Adipose tissue (tissue), 3 donors: ENCODE data around the gene ZDHHC17. TPM values are rescaled to one million over a fixed set of nuclear protein-coding genes. Genes with fewer than 3 reads are reported as not detected.
"Not testable (repeated sequence)": the region's sequence is repeated elsewhere in the genome, so short reads cannot be mapped to it uniquely, and the experiment has no call there.

Experiments
- H3K27ac ChIP-seq: one replicate; pipeline ENCODE4 v1.5.1; 2013; ENCODE audit warnings: low read depth, low read length
- WGBS, 3 donors: extraction: QIAGEN DNeasy Blood & Tissue Kit; methylation state at CpG; one replicate each; pipeline ENCODE4 v1.1.7; 2013; 5-methylcytosine and 5-hydroxymethylcytosine counted together
- polyA plus RNA-seq, 3 donors: library from polyadenylated mRNA; stranded (reverse); fragments of 200-250 nt; gene quantifications; one replicate each; pipeline ENCODE4 v1.2.3, GENCODE V29; 2013
- donor health status: healthy with polysubstance abuse.
- donor health status: Bipolar disorder and iron deficiency.
- donor health status: healthy.

ZDHHC17 gene
- polyA plus RNA-seq, 3 donors: 7.3 to 13.4 (median 8.4) TPM

DNA sequence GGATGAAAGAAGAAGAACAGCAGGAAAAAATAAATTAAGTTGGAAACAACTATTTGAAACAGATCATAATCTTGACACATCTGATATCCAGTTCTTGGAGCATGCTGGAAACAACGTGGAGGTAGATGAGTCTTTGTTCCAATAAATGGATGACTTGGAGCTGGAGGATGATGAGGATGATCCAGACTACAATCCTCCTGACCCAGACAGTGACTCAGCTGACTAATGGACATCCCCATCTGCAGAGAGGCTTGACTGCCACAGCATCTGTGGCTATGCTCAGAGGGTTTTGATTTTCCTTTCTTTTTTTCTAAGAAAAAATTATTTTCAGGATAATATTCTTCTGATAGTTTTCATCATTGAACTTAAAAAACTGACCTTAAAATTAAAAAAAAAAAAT lies 6.2 kb upstream of the ZDHHC17 start:
- no peak overlapping the region for H3K27ac ChIP-seq
- 43 to 54% (median 46%) methylated on average over 1 of the region's 1 CpG for WGBS, 3 donors

DNA sequence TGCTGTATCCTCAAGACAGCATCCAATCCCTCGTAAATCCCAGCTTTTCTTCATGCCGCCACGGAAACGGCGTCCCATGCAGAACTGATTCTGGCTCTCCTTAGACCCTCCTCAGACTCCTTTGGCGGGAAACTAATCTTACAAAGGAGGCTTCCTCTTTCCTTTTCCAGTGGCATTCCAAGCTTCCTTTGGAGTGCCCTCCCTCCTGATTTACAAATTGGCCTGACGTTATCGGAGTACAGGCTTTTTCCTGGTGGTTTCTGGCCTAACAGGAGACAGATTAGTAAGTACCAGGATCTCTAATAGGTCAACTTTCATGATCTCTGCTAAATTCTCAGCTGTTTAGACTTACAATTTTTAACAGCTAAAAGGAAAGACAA lies 1.3 kb upstream of the ZDHHC17 start:
- no peak overlapping the region for H3K27ac ChIP-seq
- 42 to 90% (median 54%) methylated on average over 8 of the region's 8 CpGs for WGBS, 3 donors

DNA sequence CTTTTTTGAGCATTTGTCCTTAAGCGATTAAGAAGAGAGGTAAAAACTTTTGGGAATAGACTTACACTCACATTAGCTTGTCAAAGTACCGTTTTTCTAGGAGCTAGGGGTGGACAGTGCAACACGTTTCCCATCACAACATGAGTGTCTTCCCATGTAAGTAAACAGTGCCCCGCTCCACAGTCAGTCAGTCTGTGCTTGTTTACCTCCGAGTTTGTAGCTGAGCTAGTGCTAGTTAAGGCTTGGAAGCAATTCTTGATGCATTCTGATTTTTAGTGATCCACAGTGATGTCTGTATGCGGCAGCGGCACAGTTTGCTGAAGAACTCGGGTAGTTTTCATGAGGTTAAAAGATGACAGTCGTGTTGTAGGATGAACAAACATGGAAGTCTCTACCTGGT lies 941 bp downstream of the ZDHHC17 start:
- WGBS, 3 donors: 3 to 13% (median 12%) methylated on average over 9 of the region's 9 CpGs
- no peak overlapping the region for H3K27ac ChIP-seq

DNA sequence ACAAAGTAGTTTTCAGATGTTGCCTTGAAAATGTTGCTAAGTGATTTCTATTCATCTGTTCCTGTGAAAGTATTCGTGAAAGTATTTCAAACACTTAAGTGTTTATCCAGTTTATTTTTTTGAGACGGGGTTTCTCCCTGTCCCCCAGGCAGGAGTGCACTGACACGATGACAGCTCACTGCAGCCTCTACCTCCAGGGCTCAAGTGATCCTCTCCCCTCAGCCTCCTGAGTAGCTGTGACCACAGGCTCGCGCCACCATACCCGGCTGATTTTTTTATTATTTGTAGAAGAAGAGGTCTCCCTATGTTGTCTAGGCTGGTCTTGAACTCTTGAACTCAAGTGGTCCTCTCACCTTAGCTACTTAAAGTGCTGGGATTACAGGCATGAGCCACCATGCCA lies 1.7 kb downstream of the ZDHHC17 start:
- 68 to 80% (median 75%) methylated on average over 6 of the region's 6 CpGs for WGBS, 3 donors
- H3K27ac ChIP-seq: no peak overlapping the region

DNA sequence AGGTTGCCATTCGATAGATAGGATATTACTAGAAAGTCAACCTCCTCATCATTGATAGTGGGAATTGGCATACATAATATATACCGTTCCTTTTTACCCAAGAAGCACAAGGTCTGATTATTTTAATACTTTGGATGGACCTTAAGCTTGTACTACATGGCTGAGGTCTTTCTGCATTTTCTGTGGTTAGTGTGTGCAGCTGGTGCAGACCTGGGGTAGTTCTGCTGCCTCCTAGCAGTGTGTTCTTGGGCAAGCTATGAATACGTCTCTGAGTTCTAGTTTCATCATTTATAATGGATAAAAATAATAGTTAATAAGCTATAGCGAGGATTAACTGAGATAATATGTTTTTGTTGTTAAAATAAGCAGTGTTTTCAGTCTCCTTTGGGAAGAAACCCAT lies 2.2 kb downstream of the ZDHHC17 start:
- no peak overlapping the region for H3K27ac ChIP-seq
- WGBS, 3 donors: 86 to 91% (median 88%) methylated on average over 4 of the region's 4 CpGs

DNA sequence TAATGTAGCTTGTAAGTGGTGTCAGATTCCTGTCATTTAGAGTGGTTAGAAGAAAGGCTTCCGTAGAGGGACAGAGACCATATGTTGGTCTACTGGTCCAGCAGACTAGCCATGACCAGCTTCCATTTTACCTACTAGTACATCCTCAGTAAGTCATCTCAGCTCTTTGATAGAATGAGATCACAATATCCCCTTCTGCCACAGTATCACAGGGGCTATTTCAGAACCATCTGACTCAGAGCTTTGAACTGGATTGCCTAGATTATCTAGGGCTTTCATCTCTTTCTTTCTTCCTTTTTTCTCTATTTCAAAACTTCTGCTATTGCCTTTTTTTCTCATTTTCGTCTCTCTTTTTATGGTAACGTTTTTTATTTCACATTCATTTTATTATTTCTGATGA lies 4.7 kb downstream of the ZDHHC17 start:
- 61 to 74% (median 67%) methylated on average over 3 of the region's 3 CpGs for WGBS, 3 donors
- H3K27ac ChIP-seq: no peak overlapping the region

DNA sequence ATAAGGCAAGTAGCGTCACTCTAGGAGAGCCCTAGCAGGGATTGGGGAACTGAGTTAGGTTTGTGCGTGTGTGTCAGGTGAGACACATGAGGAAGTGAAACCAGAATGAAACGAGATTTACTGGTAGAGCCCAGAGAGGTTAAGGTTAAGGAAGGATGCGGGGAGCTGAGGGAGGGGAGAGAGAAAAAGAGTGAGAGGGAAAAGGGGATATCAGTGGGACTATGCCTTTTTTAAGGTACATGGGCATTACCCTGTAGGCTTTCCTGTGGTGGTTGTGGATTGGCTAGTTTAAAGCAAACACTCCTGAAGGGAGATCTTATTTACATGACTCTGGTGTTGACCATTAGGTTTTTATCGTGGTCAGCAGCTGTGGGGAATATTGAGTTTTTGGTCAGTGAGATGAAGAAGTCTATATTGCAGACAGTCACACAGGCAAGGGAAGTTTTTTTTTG lies 13.9 kb downstream of the ZDHHC17 start:
- 60 to 70% (median 65%) methylated on average over 5 of the region's 5 CpGs for WGBS, 3 donors
- H3K27ac ChIP-seq: peak overlapping the region; percentile 0

DNA sequence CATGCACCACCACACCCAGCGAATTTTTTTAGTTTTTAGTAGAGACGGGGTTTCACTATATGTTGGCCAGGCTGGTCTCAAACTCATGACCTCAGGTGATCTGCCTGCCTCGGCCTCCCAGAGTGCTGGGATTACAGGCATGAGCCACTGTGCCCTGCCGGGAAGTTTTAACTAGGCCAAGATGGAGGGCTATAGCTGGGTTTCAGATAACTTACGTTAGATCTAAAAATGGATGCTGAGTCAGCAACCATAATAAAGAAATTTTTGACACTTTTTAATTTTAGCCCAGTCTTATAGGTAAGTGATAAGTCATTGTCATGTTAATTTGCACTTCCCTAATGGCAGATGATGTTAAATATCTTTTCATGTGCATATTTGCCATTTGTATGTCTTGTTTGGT lies 14.4 kb downstream of the ZDHHC17 start:
- WGBS, 3 donors: 83 to 98% (median 94%) methylated on average over 5 of the region's 5 CpGs
- H3K27ac ChIP-seq: no peak overlapping the region

DNA sequence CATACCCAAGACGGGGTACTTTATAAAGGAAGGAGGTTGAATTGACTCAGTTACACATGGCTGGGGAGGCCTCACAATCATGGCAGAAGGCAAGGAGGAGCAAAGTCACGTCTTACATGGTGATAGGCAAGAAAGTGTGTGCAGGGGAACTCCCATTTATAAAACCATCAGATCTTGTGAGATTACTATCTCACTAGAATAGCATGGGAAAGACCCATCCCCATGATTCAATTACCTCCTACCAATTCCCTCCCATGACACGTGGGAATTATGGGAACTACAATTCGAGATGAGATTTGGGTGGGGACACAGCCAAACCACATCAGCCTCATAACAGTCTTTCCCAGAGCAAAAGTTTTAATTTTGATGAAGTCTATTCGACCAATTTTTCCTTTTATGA lies 15.4 kb downstream of the ZDHHC17 start:
- 92 to 93% (median 93%) methylated on average over 5 of the region's 5 CpGs for WGBS, 3 donors
- not testable (repeated sequence) for H3K27ac ChIP-seq

DNA sequence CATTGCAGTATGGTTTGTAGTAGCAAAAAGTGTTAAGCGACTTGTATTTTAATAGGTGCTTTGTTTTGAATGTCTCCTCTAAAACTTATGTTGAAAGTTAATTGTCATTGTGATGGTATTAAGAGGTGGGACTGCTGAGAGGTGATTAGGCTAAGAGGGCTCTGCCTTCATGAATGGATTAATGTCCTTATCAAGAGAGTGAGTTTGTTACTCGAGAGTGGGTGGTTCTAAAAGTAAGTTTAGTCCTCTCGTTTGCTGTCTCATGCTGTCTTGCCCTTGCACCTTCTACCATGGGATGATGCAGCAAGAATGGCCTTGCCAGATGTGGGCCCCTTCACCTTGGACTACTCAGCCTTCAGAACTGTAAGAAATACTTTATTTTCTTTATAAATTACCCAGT lies 17.4 kb downstream of the ZDHHC17 start:
- WGBS, 3 donors: 64 to 90% (median 84%) methylated on average over 3 of the region's 3 CpGs
- H3K27ac ChIP-seq: no peak overlapping the region

DNA sequence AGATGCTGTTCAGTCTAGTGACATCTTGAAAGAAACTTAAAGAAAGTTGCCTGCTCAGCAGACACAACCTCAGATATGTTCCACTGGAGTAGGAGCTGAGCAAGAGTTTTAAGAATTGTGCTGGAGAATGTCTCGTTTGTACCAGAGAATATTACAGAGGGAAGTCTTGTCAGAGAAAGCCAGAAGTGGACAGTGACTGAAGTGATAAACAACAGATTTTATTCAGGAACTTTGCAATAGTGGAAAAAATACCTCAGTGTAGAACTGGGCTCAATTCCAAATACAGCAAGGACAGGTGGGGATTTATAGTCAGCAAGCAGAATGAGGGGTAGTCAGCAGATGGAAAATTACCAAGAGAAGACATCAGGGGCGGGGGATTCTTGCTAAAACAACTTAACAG lies 18.6 kb downstream of the ZDHHC17 start:
- no peak overlapping the region for H3K27ac ChIP-seq
- 67 to 79% (median 68%) methylated on average over 2 of the region's 2 CpGs for WGBS, 3 donors

DNA sequence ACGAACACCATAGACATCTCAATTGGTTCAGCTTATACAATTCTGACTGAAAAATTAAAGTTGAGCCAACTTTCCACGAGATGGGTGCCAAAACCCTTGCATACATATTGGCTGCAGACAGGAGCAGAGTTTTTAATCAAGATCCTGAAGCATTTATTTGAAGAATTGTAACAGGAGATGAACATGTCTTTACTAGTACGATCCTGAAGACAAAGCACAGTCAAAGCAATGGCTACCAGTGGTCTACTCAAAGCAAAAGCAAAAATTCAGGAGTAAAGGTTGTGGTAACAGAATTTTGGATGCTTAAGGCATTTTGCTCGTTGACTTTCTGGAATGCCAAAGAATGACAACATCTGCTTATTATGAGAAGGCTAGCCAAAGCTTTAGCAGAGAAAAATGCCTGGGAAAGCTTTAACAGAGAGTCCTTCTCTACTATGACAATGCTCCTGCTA lies 20.7 kb downstream of the ZDHHC17 start:
- WGBS, 3 donors: 17 to 47% (median 38%) methylated on average over 4 of the region's 4 CpGs
- no peak overlapping the region for H3K27ac ChIP-seq

DNA sequence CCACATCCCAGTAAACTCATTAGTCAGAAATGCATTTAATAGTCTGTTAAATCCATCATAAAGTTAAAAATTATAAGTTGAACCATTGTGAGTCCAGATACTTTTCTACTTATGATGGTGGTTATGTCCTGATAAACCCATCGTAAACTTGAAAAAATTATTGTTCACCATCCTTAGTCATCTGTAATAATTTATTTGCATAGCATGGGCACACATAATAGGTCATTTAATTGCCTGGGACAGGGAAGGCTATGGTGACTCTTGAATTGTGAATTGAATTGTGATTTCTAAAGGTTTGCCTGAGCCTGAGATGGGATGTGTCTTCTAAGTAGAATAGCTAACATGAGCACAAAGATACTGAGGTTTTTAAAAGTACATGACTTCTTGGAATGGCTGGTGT lies 21.5 kb downstream of the ZDHHC17 start:
- WGBS, 3 donors: 94 to 98% (median 94%) methylated on average over 1 of the region's 1 CpG
- H3K27ac ChIP-seq: no peak overlapping the region

DNA sequence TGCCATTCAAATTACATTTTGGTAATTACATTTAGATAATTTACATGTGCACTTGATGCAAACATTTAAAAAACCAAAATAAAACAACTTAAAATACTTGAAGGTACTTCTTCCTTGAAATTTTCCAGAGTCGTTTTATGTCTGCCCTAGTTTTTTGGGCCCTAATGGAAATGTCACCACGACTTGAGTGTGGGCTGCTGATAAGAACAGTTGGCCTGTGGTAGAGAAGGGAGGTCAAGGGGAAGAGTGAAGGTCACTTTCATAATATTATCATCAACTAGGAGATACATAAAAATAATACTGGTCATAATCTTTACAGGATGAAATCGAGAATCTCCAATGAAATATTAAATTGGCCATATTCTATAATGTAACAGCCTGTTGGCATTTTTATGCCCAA lies 23.1 kb downstream of the ZDHHC17 start:
- H3K27ac ChIP-seq: no peak overlapping the region
- 71 to 82% (median 82%) methylated on average over 3 of the region's 3 CpGs for WGBS, 3 donors

DNA sequence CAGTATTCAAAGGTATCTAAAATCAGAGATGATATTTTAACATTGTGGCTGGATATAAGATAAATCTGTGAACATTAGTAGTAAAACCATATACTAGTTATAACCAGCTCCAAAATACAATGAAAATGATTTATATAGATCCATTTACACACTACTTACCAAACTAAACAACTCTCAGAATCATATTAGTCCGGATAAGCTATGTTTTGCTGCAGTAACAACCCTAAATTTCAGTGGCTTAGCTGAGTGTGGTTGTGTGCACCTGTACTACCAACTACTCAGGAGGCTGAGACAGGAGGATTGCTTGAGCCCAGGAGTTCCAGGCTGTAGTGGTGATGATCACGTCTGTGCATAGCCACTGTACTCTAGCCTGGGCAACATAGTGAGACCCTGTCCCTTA lies 23.8 kb downstream of the ZDHHC17 start:
- H3K27ac ChIP-seq: no peak overlapping the region
- 91 to 97% (median 93%) methylated on average over 2 of the region's 2 CpGs for WGBS, 3 donors

DNA sequence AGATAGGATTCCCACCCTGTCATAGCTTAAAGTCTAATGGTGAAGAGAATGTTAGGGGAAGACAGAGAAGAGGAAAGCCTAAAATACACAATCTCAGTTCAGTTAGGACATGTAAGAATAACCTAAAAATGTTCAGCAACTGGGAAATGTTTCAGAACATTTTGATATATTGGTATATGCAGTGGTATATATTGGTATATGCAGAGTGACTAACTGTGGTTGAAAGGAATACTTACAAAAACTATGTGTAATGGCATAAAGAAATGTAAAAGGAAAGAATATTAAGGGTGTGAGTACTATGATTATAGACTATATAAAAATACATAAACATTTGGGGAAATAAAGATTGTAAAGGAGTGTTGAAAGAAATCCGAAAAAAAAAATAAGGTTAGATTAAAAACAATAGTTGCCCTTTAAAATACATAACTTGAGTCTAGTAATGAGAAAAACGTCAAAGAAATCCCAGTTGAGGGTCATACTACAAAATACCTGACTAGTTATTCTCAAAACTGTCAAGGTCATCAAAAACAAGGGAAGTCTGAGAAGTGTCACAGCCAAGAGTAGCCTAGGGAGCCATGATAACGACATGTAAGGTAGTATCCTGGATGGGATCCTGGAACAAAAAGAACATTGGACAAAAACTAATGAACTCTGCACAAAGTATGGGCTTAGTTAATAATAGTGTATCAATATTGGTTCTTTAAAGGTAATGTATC lies 25.6 kb downstream of the ZDHHC17 start:
- 51 to 73% (median 61%) methylated on average over 3 of the region's 3 CpGs for WGBS, 3 donors
- H3K27ac ChIP-seq: no peak overlapping the region

DNA sequence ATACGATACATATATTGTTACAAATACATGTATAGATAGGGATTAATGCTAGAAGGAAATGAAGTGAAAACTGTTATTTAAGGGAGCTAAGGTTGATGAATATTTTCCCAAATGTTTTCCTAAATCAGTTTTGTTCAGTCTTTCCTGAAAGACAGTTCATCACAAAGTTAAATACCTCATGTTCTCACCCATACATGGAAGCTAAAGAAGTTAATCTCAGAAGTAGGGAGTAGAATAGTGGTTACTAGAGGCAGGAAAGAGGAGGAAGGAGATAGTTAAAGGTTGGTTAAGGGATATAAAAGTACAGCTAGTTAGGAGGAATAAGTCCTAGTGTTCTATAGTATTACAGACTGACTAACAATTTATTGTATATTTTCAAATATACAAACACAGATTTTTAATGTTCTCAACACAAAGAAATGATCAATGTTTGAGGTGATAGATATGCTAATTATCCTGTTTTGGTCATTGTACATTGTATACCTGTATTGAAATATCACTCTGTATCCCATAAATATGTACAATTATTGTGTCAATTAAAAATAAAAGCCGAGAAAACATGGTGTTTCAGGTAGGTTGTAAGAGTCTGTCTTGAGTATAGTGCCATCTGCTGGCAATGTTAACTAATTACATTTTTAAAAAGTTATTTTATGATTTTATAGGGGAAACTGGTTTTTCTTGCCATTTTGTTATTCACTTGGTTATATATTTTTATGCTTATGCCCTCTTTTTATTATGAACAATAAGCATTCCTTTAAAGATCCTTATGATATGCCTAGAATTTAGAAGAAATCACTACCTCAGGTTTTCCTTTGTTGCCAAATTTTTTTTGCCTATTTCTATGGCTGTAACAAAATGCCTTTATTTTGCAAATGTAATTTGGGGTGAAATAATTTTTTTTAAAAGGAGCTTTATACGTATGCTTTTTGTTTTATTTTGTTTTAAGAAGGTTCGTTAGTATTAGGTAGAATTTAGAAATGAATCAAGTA lies 26.9 kb downstream of the ZDHHC17 start:
- 47 to 50% (median 49%) methylated on average over 4 of the region's 4 CpGs for WGBS, 3 donors
- H3K27ac ChIP-seq: no peak overlapping the region

DNA sequence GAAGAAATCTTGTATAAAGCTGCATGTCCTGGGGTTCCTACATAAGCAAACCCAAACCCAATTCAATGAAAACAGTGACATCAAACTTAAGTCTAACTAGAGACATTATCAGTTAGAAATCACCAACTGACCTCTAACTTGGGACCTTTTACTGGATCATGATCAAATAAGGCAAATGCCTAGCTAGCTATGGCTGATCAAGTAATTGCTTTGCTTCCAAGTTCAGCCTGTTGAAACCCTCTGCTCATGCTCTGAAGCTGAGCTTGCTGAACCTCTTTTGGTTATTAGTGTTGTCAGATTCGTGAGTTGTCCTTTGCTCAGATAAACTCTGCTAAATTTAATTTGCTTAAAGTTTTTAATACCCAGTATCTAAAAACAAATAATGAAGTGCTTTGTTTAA lies 28.9 kb downstream of the ZDHHC17 start:
- 12 to 70% (median 32%) methylated on average over 1 of the region's 1 CpG for WGBS, 3 donors
- H3K27ac ChIP-seq: no peak overlapping the region

DNA sequence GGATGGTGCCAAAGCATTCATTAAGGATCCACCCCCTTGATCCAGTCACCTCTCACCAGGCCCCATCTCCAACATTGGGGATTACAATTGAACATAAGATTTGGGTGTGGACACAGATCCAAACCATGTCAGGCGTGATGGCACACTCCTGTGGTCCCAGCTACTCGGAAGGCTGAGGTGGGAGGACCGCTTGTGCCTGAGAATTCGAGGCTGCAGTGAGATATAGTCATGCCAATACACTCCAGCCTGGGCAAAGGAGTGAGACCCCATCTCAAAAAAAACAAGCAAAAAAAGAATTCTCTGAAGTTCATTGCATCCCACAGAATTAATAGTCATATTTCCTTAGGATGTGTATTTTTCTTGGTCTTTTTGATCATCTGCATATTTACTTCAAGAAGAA lies 34.9 kb downstream of the ZDHHC17 start:
- WGBS, 3 donors: 97 to 100% (median 99%) methylated on average over 4 of the region's 4 CpGs
- H3K27ac ChIP-seq: no peak overlapping the region
